ENCODE data around the gene OTOF.

DNA sequence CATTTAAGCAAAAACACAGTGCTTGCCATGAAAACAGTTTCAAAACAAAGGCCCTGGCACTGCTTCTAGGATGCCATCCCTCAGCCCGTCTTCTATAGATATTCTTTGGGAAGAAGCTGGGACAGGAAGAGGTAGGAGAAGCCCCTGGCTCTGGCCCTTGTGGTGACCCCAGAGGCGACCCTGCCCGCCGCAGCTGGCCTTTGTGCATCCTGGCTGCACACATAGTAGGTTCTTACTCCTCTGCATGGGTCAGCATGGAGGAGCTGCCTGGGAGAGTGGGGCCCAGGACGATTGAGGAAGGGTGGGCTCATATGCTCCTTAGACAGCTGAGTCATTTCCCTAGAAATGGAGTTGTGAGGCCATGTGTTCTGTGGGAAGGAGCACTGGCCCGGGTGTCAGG, 44.4 kb upstream of the OTOF start:
- TF ChIP-seq, protein P1, sequence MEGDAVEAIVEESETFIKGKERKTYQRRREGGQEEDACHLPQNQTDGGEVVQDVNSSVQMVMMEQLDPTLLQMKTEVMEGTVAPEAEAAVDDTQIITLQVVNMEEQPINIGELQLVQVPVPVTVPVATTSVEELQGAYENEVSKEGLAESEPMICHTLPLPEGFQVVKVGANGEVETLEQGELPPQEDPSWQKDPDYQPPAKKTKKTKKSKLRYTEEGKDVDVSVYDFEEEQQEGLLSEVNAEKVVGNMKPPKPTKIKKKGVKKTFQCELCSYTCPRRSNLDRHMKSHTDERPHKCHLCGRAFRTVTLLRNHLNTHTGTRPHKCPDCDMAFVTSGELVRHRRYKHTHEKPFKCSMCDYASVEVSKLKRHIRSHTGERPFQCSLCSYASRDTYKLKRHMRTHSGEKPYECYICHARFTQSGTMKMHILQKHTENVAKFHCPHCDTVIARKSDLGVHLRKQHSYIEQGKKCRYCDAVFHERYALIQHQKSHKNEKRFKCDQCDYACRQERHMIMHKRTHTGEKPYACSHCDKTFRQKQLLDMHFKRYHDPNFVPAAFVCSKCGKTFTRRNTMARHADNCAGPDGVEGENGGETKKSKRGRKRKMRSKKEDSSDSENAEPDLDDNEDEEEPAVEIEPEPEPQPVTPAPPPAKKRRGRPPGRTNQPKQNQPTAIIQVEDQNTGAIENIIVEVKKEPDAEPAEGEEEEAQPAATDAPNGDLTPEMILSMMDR (conservative IDR thresholded peaks at IDR 0.05), result no peak
- TF ChIP-seq EZH2 (IDR thresholded peaks at IDR 0.05; ENCODE audit: low read depth), result no peak

Data from PC-9 (cell line).